ENCODE measurements around the gene GAR1.

DNA sequence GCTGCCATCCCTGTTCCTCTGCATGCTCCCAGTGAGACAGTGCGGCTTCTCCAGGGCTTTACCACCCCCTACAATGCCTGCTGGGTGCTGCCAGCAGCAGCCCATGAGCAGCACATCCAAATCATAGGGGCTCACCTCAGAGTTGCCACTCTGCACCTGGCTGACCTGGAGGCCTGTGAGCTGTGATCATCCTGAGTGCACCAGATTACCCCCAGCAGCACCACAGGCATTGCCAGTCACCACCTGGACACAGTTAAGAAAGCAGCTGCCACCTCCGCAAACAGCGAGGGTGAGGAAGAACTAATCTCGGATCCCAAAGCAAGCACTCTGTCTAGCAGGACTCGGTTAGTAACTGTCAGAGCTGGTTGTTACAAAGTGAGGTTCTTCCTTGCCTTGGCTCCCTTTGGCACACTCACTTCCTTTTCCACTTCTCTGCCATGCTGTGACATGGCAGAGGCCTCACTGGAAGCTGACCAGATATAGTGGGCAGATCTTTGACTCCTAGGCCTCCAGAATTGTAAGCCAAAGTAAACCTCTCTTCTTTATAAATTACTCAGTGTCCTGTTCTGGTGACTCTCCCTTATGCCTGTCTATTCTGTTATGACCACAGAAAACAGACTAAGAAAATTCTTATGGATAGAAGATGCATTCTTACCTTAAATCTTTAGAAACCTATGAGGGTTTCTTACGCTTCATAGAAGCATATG is 57.5 kb downstream of the GAR1 start:
- TF ChIP-seq, protein P1, sequence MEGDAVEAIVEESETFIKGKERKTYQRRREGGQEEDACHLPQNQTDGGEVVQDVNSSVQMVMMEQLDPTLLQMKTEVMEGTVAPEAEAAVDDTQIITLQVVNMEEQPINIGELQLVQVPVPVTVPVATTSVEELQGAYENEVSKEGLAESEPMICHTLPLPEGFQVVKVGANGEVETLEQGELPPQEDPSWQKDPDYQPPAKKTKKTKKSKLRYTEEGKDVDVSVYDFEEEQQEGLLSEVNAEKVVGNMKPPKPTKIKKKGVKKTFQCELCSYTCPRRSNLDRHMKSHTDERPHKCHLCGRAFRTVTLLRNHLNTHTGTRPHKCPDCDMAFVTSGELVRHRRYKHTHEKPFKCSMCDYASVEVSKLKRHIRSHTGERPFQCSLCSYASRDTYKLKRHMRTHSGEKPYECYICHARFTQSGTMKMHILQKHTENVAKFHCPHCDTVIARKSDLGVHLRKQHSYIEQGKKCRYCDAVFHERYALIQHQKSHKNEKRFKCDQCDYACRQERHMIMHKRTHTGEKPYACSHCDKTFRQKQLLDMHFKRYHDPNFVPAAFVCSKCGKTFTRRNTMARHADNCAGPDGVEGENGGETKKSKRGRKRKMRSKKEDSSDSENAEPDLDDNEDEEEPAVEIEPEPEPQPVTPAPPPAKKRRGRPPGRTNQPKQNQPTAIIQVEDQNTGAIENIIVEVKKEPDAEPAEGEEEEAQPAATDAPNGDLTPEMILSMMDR (IDR thresholded peaks at IDR 0.05; ENCODE audit: low read depth, low read length): no peak
- TF ChIP-seq POLR2A (IDR thresholded peaks at IDR 0.05; ENCODE audit: extremely low read depth, insufficient read length): no peak
- TF ChIP-seq MYC (IDR thresholded peaks at IDR 0.05; ENCODE audit: low read depth, low read length): no peak
- TF ChIP-seq, protein P2, sequence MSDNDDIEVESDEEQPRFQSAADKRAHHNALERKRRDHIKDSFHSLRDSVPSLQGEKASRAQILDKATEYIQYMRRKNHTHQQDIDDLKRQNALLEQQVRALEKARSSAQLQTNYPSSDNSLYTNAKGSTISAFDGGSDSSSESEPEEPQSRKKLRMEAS (IDR thresholded peaks at IDR 0.05; ENCODE audit: low read depth, low read length): no peak

Data from NB4 (cell line).